SK-N-SH (cell line): ENCODE results near the gene RHOBTB3. TPM values are rescaled to one million over a fixed set of nuclear protein-coding genes. Genes with fewer than 3 reads are reported as not detected.

Source experiments
- CTCF ChIA-PET: fragments of 300-600, 350-600 bp; formaldehyde crosslinking; extraction: SDS; loops from one replicate; lab custom pipeline; 2021; lab: Yijun Ruan, JAX
- POLR2A ChIA-PET: fragments of 350-600 bp; sonication (Branson Sonifier 250); formaldehyde crosslinking; extraction: SDS; loops from one replicate; lab custom pipeline; 2020; ENCODE audit warnings: antibody characterized with exemption, inconsistent platforms; lab: Yijun Ruan, JAX
- DNase-seq: peaks from one replicate; pipeline ENCODE4 v3.0.0; 2012
- H2AFZ ChIP-seq: fragments of 200-600 bp; sonication (generic); 2 replicates; pipeline ENCODE4 v1.8.1; 2016; ENCODE audit warnings: antibody characterized with exemption, mild to moderate bottlenecking, low read depth
- H3F3A ChIP-seq: fragments of 200-600 bp; sonication (generic); replicated peaks from 2 replicates; pipeline ENCODE3; 2016; ENCODE audit warnings: antibody characterized with exemption, mild to moderate bottlenecking; ENCODE audit not compliant: insufficient read depth
- H3K27ac ChIP-seq, 2 experiments: fragments of 200-500 bp in 1 of 2; fragments of 200-600 bp in 1 of 2; sonication (Bioruptor generic) in 1 of 2; sonication (generic), shearing (Covaris generic) in 1 of 2; 2 replicates each; pipeline versions ENCODE4 v1.5.1 to v1.6.1; 2014 to 2016; ENCODE audit warnings: low read depth in 2 of 2, inconsistent platforms in 1 of 2, low read length in 1 of 2, mild to moderate bottlenecking in 1 of 2, mixed read lengths in 1 of 2
- H3K27me3 ChIP-seq: fragments of 200-600 bp; sonication (generic), shearing (Covaris generic); 2 replicates; pipeline ENCODE4 v1.6.1; 2016; ENCODE audit warnings: mixed run types; ENCODE audit not compliant: insufficient read depth
- H3K36me3 ChIP-seq, 2 experiments: fragments of 200-500 bp in 1 of 2; fragments of 200-600 bp in 1 of 2; sonication (Bioruptor generic) in 1 of 2; sonication (generic) in 1 of 2; replicated peaks in 1 of 2; 2 replicates each; pipeline versions ENCODE3 to v1.5.1; 2014 to 2016; ENCODE audit warnings: low read length in 1 of 2, mild to moderate bottlenecking in 1 of 2; ENCODE audit not compliant: insufficient read depth in 2 of 2, control insufficient read depth in 1 of 2
- H3K4me1 ChIP-seq, 2 experiments: fragments of 200-500 bp in 1 of 2; fragments of 200-600 bp in 1 of 2; sonication (Bioruptor generic) in 1 of 2; sonication (generic), shearing (Covaris generic) in 1 of 2; 2 replicates each; pipeline versions ENCODE4 v1.5.1 to v1.6.1; 2014 to 2016; ENCODE audit warnings: low read depth in 1 of 2, low read length in 1 of 2, mixed run types in 1 of 2; ENCODE audit not compliant: insufficient read depth in 2 of 2, control insufficient read depth in 1 of 2
- H3K4me2 ChIP-seq: fragments of 200-600 bp; sonication (generic), shearing (Covaris generic); 2 replicates; pipeline ENCODE4 v1.6.1; 2017; ENCODE audit warnings: mixed run types
- H3K4me3 ChIP-seq, 2 experiments: fragments of 200-500 bp in 1 of 2; fragments of 200-600 bp in 1 of 2; sonication (Bioruptor generic) in 1 of 2; sonication (generic), shearing (Covaris generic) in 1 of 2; 2 replicates each; pipeline versions ENCODE4 v1.5.1 to v1.8.1; 2014 to 2016; ENCODE audit warnings: low read depth in 2 of 2, inconsistent platforms in 1 of 2, low read length in 1 of 2, mild to moderate bottlenecking in 1 of 2, mixed read lengths in 1 of 2, moderate library complexity in 1 of 2
- H3K79me2 ChIP-seq: fragments of 200-600 bp; sonication (generic); 2 replicates; pipeline ENCODE4 v1.8.1; 2017; ENCODE audit warnings: mild to moderate bottlenecking; ENCODE audit not compliant: insufficient read depth
- H3K9ac ChIP-seq: fragments of 200-600 bp; sonication (generic); 2 replicates; pipeline ENCODE4 v1.6.1; 2017; ENCODE audit warnings: mixed run types
- H3K9me2 ChIP-seq: fragments of 200-600 bp; sonication (generic); 2 replicates; pipeline ENCODE4 v1.6.1; 2017; ENCODE audit warnings: mixed run types
- H3K9me3 ChIP-seq: fragments of 200-600 bp; sonication (generic); 2 replicates; pipeline ENCODE4 v1.6.1; 2017; ENCODE audit warnings: mixed run types, mild to moderate bottlenecking, moderate library complexity
- H4K20me1 ChIP-seq: fragments of 200-600 bp; sonication (generic); 2 replicates; pipeline ENCODE4 v1.6.1; 2017; ENCODE audit warnings: mild to moderate bottlenecking, mixed run types; ENCODE audit not compliant: insufficient read depth
- CTCF ChIP-seq: fragments of 200-600 bp; sonication (generic); IDR thresholded peaks from 2 replicates; pipeline ENCODE4 v1.6.1; 2017; ENCODE audit warnings: antibody characterized with exemption, mild to moderate bottlenecking, moderate library complexity
- ELF1 ChIP-seq: IDR thresholded peaks from 2 replicates; pipeline ENCODE4 v1.4.0; 2012
- EZH2phosphoT487 ChIP-seq: fragments of 200-600 bp; sonication (generic); IDR thresholded peaks from 2 replicates; pipeline ENCODE4 v1.6.1; 2017; ENCODE audit warnings: low read depth, mixed run types, mild to moderate bottlenecking, antibody characterized with exemption, moderate library complexity, borderline replicate concordance
- FOSL2 ChIP-seq: IDR thresholded peaks from 2 replicates; pipeline ENCODE4 v1.4.0; 2012; ENCODE audit warnings: low read depth, mild to moderate bottlenecking, moderate library complexity, borderline replicate concordance
- FOXJ3 ChIP-seq: sonication (generic); formaldehyde crosslinking; IDR thresholded peaks from 2 replicates; pipeline ENCODE4 v1.5.1; 2020; ENCODE audit warnings: mild to moderate bottlenecking, missing genetic modification reagents
- FOXM1 ChIP-seq: IDR thresholded peaks from 2 replicates; pipeline ENCODE4 v1.4.0; 2012; ENCODE audit warnings: low read depth, mild to moderate bottlenecking
- GABPA ChIP-seq: IDR thresholded peaks from 2 replicates; pipeline ENCODE4 v1.4.0; 2012; ENCODE audit warnings: low read depth, mild to moderate bottlenecking
- GATA2 ChIP-seq: sonication (generic); formaldehyde crosslinking; IDR thresholded peaks from 2 replicates; pipeline ENCODE4 v1.5.0; 2020; ENCODE audit warnings: mild to moderate bottlenecking, missing genetic modification reagents
- MEF2A ChIP-seq: IDR thresholded peaks from 2 replicates; pipeline ENCODE4 v1.4.0; 2012; ENCODE audit warnings: low read depth, borderline replicate concordance
- NRF1 ChIP-seq: IDR thresholded peaks from 2 replicates; pipeline ENCODE4 v1.6.1; 2012; ENCODE audit warnings: low read depth, mild to moderate bottlenecking, low read length
- RAD21 ChIP-seq: IDR thresholded peaks from 2 replicates; pipeline ENCODE4 v1.6.1; 2012; ENCODE audit warnings: mild to moderate bottlenecking, low read length
- RCOR1 ChIP-seq: fragments of 150-350 bp; IDR thresholded peaks from 2 replicates; pipeline ENCODE4 v1.6.1; 2017; ENCODE audit warnings: antibody characterized with exemption, low read length
- RFX5 ChIP-seq: IDR thresholded peaks from 2 replicates; pipeline ENCODE4 v1.6.1; 2012; ENCODE audit warnings: mild to moderate bottlenecking, improper control_type of control experiment, low read length
- RXRA ChIP-seq: IDR thresholded peaks from 2 replicates; pipeline ENCODE4 v1.4.0; 2012; ENCODE audit warnings: low read depth, mild to moderate bottlenecking, borderline replicate concordance
- SIN3A ChIP-seq: IDR thresholded peaks from 2 replicates; pipeline ENCODE4 v1.6.1; 2012; ENCODE audit warnings: low read depth, mild to moderate bottlenecking, low read length, moderate library complexity, borderline replicate concordance
- SMC3 ChIP-seq: IDR thresholded peaks from 2 replicates; pipeline ENCODE4 v1.6.1; 2012; ENCODE audit warnings: low read depth, low read length, improper control_type of control experiment
- TCF12 ChIP-seq: IDR thresholded peaks from 2 replicates; pipeline ENCODE4 v1.4.0; 2012
- WGBS: methylation state at CpG from one replicate; pipeline ENCODE4 v1.1.6; 2017; ENCODE audit warnings: low lambda C conversion rate; 5-methylcytosine and 5-hydroxymethylcytosine counted together
- polyA plus RNA-seq, 3 experiments: library from polyadenylated mRNA; depleted of rRNA; stranded (reverse); fragments of >200 nt; gene quantifications; 2 replicates each; pipeline ENCODE4 v1.2.3, GENCODE V29; 2012
- TF ChIP-seq, protein P1 (sequence below): IDR thresholded peaks from 2 replicates; pipeline ENCODE4 v1.4.0; 2012; ENCODE audit warnings: low read depth, borderline replicate concordance

Gene RHOBTB3
- polyA plus RNA-seq, 1 of the 3 experiments (the other 2 are of a cell fraction), result 59.3 TPM

DNA sequence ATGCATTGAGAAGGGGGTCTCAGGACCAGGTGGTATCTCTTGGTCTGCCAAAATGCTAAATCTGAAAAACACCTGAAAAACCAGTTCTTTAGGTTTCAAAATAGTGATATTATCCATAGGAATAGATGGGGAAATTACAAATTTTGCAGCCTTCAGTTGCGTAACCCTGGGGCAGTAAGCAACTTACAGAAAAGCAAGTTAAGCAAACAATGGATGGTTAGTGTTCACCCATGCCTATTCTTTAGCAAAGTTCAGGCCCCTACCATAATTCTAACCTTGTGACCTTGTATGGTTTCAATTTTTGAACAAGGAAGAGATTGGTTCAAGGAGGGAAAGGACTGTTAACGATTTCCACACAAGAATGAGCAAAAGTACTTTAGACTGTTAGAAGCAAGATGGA is 66.9 kb downstream of the RHOBTB3 start:
- ChIA-PET POLR2A (no interaction called here), CTCF (no interaction called here)
- H3K27me3 ChIP-seq, result no peaks in the 10 kb centered on the region
- no peak overlapping the region for H3K4me2 ChIP-seq
- peaks cover 0 to 9% of the 10 kb centered on the region in 2 experiments; a peak in 1 of 4 replicates for H3K4me1 ChIP-seq
- H3K9me2 ChIP-seq, result no peaks in the 10 kb centered on the region
- TF ChIP-seq RFX5, result no peak
- no peak for TF ChIP-seq SIN3A
- TF ChIP-seq RXRA, result no peak
- TF ChIP-seq SMC3, result no peak
- H3K36me3 ChIP-seq, result peaks cover 16 to 31% of the 10 kb centered on the region in 2 experiments
- no peak overlapping the region for H3K9ac ChIP-seq
- H3K4me3 ChIP-seq, result no peak overlapping the region
- peaks cover 8% of the 10 kb centered on the region for H3F3A ChIP-seq
- DNase-seq, result no peak
- no peak overlapping the region for H2AFZ ChIP-seq
- no peaks in the 10 kb centered on the region for H3K79me2 ChIP-seq
- no peaks in the 10 kb centered on the region for H4K20me1 ChIP-seq
- no peak overlapping the region for H3K27ac ChIP-seq
- no peaks in the 10 kb centered on the region for H3K9me3 ChIP-seq
- WGBS, result 98% methylated on average over 2 of the region's 2 CpGs

DNA sequence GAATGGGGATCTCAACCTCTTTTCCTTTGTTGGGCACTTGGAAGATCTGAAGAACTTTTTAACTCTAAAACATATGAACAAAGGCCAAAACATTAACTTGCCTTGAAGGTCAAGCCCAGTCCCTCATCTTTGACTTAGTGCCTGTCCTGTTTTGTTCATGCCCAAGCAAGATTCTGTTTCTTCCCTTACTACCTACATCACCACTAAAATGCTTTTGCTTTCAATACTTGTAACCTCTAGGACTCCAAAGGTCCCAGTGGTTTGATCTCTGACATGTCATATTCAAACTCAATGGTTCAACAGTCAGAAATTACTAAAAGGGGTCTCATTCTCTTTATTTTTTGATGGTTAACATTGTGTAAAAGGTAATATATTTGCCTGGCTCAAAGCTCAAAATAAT is 67.4 kb downstream of the RHOBTB3 start:
- no peaks in the 10 kb centered on the region for H3K9me2 ChIP-seq
- peaks cover 2 to 7% of the 10 kb centered on the region in 2 experiments; a peak in 2 of 4 replicates for H3K4me1 ChIP-seq
- ChIA-PET POLR2A (no interaction called here), CTCF (interaction anchor here (1.1 kb wide), 1 partner anchor 18 kb away, joined by 3 read pairs; no protein-coding TSS in a partner anchor)
- no peak overlapping the region for H3K4me3 ChIP-seq
- no peaks in the 10 kb centered on the region for H4K20me1 ChIP-seq
- H2AFZ ChIP-seq, result no peak overlapping the region
- TF ChIP-seq EZH2phosphoT487 (no peak), MEF2A (no peak), ELF1 (no peak), RFX5 (no peak), GABPA (no peak), GATA2 (CRISPR knock-in tag) (no peak), RXRA (no peak), CTCF (no peak), RCOR1 (no peak), FOSL2 (no peak), RAD21 (no peak), NRF1 (no peak), TCF12 (no peak), FOXM1 (no peak), FOXJ3 (CRISPR knock-in tag) (no peak)
- TF ChIP-seq, protein P1, sequence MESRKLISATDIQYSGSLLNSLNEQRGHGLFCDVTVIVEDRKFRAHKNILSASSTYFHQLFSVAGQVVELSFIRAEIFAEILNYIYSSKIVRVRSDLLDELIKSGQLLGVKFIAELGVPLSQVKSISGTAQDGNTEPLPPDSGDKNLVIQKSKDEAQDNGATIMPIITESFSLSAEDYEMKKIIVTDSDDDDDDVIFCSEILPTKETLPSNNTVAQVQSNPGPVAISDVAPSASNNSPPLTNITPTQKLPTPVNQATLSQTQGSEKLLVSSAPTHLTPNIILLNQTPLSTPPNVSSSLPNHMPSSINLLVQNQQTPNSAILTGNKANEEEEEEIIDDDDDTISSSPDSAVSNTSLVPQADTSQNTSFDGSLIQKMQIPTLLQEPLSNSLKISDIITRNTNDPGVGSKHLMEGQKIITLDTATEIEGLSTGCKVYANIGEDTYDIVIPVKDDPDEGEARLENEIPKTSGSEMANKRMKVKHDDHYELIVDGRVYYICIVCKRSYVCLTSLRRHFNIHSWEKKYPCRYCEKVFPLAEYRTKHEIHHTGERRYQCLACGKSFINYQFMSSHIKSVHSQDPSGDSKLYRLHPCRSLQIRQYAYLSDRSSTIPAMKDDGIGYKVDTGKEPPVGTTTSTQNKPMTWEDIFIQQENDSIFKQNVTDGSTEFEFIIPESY, result no peak
- H3K27ac ChIP-seq, result no peak overlapping the region
- H3K9ac ChIP-seq, result no peak overlapping the region
- no peaks in the 10 kb centered on the region for H3K9me3 ChIP-seq
- no peak overlapping the region for H3K4me2 ChIP-seq
- no peaks in the 10 kb centered on the region for H3K79me2 ChIP-seq
- H3F3A ChIP-seq, result peaks cover 5% of the 10 kb centered on the region
- H3K36me3 ChIP-seq, result peaks cover 11 to 26% of the 10 kb centered on the region in 2 experiments
- H3K27me3 ChIP-seq, result no peaks in the 10 kb centered on the region
- no peak for DNase-seq
